Measurements from ENCODE around the gene OLFM1. TPM values are rescaled to one million over a fixed set of nuclear protein-coding genes. Genes with fewer than 3 reads are reported as not detected.
A peak's percentile ranks its signal among the peaks of the same experiment; 100 is the strongest.

OLFM1 gene
- total and polyA plus RNA-seq, 4 donors = 7.6 to 24.8 (median 15.8) TPM

GRCh38 chr9:135139366-135139959, 52.0 kb downstream of the OLFM1 start:
- Histone ChIP-seq H3K27me3 (ENCODE audit: control insufficient read depth in 3 of 3, insufficient read depth in 3 of 3, low read length in 2 of 3) (peaks cover 0 to 18% (median 3%) of the 10 kb centered on the region in 3 donors), H3K36me3 (ENCODE audit: control insufficient read depth in 4 of 4, insufficient read depth in 4 of 4, low read length in 4 of 4) (no peaks in the 10 kb centered on the region), H3K4me3 (no peak overlapping the region), H3K9me3 (ENCODE audit: control insufficient read depth in 4 of 4, insufficient read depth in 3 of 4, low read length in 3 of 4) (peaks cover 0 to 13% (median 2%) of the 10 kb centered on the region in 4 donors), H3K4me1 (ENCODE audit: control insufficient read depth in 5 of 5, insufficient read depth in 5 of 5, low read length in 5 of 5) (peaks cover 0 to 6% (median 0%) of the 10 kb centered on the region in 5 donors), H3K27ac (ENCODE audit: low read depth in 1 of 2, low read length in 1 of 2) (no peak overlapping the region), H3K9ac (ENCODE audit: insufficient read depth in 1 of 2, low read length in 2 of 2) (no peak overlapping the region)
- TF ChIP-seq CTCF (IDR thresholded peaks at IDR 0.05; ENCODE audit: control extremely low read depth, extremely low read depth) = no peak
- no peak for ATAC-seq (ENCODE audit: insufficient read depth, low FRiP score)
- DNase-seq = no peak
- WGBS, 2 donors = 93 to 94% methylated on average over 2 of the region's 2 CpGs

DNA sequence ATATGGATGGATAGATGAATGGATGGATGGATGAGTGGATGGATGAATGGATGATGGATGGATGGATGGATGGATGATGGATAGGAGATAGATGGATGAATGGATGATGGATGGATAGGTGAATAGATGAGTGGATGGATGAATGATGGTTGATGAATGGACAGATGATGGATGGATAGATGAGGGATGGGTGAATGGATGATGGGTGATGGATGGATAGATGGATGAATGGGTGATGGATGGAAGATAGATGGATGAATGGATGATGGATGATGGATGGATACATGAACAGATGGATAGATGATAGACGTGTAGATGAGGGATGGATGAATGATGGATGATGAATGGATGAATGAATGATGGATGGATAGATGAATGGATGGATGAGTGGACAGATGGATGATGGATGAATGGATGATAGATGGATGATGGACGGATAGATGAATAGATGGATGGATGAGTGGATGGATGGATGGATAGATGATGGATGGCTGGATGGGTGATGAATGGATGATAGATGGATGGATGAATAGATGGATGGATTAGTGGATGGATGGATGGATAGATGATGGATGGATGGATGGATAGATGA, 53.8 kb downstream of the OLFM1 start:
- H3K27ac ChIP-seq (ENCODE audit: low read depth in 1 of 2, low read length in 1 of 2) = no peak overlapping the region
- ATAC-seq (ENCODE audit: insufficient read depth, low FRiP score) (no peak), DNase-seq (peak in 1 of 3 donors; percentile 13)
- H3K9me3 ChIP-seq (ENCODE audit: control insufficient read depth in 4 of 4, insufficient read depth in 3 of 4, low read length in 3 of 4) = peaks cover 0 to 11% (median 0%) of the 10 kb centered on the region in 4 donors
- no peaks in the 10 kb centered on the region for H3K36me3 ChIP-seq (ENCODE audit: control insufficient read depth in 4 of 4, insufficient read depth in 4 of 4, low read length in 4 of 4)
- WGBS, 2 donors = 85 to 97% methylated on average over 2 of the region's 2 CpGs
- TF ChIP-seq CTCF (IDR thresholded peaks at IDR 0.05; ENCODE audit: control extremely low read depth, extremely low read depth) = no peak
- peaks cover 0 to 12% (median 0%) of the 10 kb centered on the region in 5 donors for H3K4me1 ChIP-seq (ENCODE audit: control insufficient read depth in 5 of 5, insufficient read depth in 5 of 5, low read length in 5 of 5)
- H3K27me3 ChIP-seq (ENCODE audit: control insufficient read depth in 3 of 3, insufficient read depth in 3 of 3, low read length in 2 of 3) = peaks cover 0 to 16% (median 3%) of the 10 kb centered on the region in 3 donors
- H3K4me3 ChIP-seq = no peak overlapping the region
- H3K9ac ChIP-seq (ENCODE audit: insufficient read depth in 1 of 2, low read length in 2 of 2) = no peak overlapping the region

GRCh38 chr9:135144581-135145170, 57.2 kb downstream of the OLFM1 start:
- no peak for ATAC-seq (ENCODE audit: insufficient read depth, low FRiP score)
- no peak for TF ChIP-seq CTCF (IDR thresholded peaks at IDR 0.05; ENCODE audit: control extremely low read depth, extremely low read depth)
- DNase-seq = peak; percentile 53 to 63 (median 61)
- Histone ChIP-seq H3K9ac (ENCODE audit: insufficient read depth in 1 of 2, low read length in 2 of 2) (no peak overlapping the region), H3K9me3 (ENCODE audit: control insufficient read depth in 4 of 4, insufficient read depth in 3 of 4, low read length in 3 of 4) (no peaks in the 10 kb centered on the region), H3K4me3 (no peak overlapping the region), H3K27me3 (ENCODE audit: control insufficient read depth in 3 of 3, insufficient read depth in 3 of 3, low read length in 2 of 3) (peaks cover 3 to 4% (median 4%) of the 10 kb centered on the region in 3 donors), H3K36me3 (ENCODE audit: control insufficient read depth in 4 of 4, insufficient read depth in 4 of 4, low read length in 4 of 4) (no peaks in the 10 kb centered on the region), H3K4me1 (ENCODE audit: control insufficient read depth in 5 of 5, insufficient read depth in 5 of 5, low read length in 5 of 5) (peaks cover 0 to 12% (median 0%) of the 10 kb centered on the region in 5 donors), H3K27ac (ENCODE audit: low read depth in 1 of 2, low read length in 1 of 2) (no peak overlapping the region)
- WGBS, 2 donors = 35 to 48% methylated on average over 16 of the region's 16 CpGs
